Measurements from ENCODE around the gene CERK.

- TF ChIP-seq CTCF (conservative IDR thresholded peaks at IDR 0.05), result no peak
- TF ChIP-seq EZH2 (IDR thresholded peaks at IDR 0.05; ENCODE audit: low read depth), result no peak
Measured at GRCh38 chr22:46777609-46777970, 39.5 kb upstream of the CERK start.

Data from PC-9 (cell line).